HG03139 (cell line): ENCODE results near the gene OR6T1.

Experiments used
- ATAC-seq: cut with Tn5 transposase; IDR thresholded peaks from one replicate; pipeline ENCODE4 v1.9.1; 2021; ENCODE audit not compliant: unreplicated experiment

Gene OR6T1, protein sequence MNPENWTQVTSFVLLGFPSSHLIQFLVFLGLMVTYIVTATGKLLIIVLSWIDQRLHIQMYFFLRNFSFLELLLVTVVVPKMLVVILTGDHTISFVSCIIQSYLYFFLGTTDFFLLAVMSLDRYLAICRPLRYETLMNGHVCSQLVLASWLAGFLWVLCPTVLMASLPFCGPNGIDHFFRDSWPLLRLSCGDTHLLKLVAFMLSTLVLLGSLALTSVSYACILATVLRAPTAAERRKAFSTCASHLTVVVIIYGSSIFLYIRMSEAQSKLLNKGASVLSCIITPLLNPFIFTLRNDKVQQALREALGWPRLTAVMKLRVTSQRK

DNA sequence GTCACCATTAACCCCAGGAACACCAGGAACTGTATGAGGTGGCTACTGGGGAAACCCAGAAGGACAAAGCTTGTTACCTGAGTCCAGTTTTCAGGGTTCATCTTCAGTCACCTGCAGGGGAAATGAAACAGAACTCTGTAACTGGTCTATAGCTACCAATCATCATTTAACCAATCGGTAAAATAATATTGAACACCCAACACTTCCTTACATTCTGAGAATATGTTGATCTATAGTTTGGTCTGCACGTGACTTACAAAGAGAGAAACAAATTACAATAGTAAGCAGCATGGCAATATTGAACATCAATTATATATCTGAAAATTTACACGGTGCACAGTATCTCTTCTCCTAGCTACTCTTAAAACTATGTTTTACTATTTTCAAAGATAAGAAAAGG is at the start of gene OR6T1:
OR6T1 (minus strand) TSS at position 101 of the 400 bp plus-strand sequence; CDS start at position 101, 0 bp downstream.
- no peak for ATAC-seq

GRCh38 chr11:123979311-123979710 is 35.7 kb upstream of the OR6T1 start:
- ATAC-seq: no peak

DNA sequence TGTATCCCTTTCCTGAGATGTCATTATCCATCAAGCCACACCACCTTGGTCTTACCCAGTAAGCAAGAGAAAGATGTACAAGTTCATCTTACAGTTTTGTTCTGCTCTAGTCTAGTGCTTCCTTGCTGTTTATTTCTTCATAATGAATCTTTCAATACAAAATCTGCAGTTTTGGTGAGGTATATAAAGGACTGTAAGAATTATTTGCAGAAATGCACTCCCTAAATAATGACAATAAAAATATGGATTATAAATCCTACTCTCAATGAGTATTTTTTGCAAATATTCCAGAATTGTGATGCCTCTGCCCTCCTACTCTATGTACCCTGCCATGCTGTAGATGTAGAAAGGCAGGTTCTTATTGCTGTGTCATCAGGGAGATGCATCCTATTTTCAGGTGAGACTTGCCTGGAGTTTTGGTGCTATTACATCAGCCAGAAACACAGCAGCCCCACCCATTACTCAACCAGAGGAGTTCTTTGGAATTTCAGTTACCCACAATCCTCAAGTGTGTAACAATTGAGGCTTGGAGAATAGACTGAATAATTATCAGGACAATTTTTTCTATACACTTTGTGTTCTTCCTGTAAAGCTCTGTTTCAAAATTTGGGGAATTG is 34.2 kb upstream of the OR6T1 start, which contains the start of gene OR10S1:
OR10S1 (minus strand) TSS at position 51 of the 617 bp plus-strand sequence. CDS start 117 bp downstream, outside the sequence.
- ATAC-seq: no peak

DNA sequence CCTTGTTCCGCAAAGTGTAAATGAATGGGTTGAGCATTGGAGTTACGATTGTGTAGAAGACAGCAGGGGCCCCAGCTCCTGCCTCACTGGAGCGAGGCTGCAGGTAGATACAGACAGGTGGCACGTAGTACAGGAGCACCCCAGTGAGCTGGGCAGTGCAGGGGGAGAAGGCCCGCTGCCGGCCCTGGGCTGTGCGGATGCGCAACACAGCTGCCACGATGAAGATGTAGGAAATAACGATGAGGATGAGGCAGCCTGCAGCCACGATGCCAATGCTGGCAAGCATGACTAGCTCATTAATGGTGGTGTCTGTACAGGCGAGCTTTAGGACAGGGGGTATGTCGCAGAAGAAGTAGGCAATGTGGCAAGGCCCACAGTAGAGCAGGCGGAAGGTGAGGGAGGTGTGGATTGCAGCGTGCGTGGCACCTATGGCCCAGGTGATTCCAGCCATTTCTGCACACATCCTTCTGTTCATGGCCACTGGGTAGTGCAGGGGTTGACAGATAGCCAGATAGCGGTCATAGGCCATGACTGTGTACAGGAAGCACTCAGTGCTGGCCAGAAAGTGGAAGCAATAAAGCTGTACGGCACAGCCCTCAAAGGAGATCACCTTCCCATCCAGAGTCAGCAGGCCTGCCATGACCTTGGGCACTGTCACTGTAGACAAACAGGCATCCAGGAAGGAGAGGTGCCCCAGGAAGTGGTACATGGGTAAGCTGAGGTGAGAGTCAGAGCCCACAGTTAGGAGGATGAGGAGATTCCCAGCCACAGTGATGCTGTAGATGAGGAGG is 33.3 kb upstream of the OR6T1 start:
- no peak for ATAC-seq

GRCh38 chr11:123973816-123974215 is 30.2 kb upstream of the OR6T1 start:
- no peak for ATAC-seq

DNA sequence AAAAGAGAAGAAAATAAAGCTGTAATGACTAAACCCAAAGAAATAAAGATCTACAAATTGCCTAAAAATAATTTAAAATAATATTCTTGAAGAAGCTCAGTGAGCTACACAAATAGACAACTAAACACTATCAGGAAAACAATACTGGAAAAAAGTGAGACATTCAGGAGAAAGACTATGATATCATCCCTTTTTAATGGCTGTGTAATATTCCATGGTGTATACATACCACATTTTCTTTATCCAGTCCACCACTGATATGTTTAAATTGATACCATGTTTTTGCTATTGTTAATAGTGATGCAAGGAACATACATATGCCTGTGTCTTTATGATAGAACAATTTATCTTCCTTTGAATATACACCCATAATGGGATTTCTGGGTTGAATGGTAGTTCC is 13.1 kb upstream of the OR6T1 start:
- no peak for ATAC-seq

DNA sequence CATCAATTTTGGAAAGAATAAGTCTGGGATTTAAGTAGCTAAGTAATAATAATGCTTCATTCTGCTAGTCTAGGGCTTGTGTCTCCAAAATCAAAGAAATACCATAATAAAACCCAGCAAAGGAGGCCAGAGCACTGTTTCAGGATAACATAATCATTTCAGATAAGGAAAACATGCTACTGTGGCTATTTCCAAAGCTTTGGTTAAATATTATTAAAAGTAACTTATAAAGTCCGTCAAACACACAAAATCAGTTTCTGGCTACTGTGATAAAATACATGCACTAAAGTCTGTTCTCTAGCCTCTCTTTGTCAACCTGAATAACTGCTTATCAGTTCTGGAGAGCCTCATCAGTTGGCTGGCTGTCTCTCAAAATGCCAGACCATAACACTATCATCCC is 1.5 kb upstream of the OR6T1 start:
- ATAC-seq: no peak

DNA sequence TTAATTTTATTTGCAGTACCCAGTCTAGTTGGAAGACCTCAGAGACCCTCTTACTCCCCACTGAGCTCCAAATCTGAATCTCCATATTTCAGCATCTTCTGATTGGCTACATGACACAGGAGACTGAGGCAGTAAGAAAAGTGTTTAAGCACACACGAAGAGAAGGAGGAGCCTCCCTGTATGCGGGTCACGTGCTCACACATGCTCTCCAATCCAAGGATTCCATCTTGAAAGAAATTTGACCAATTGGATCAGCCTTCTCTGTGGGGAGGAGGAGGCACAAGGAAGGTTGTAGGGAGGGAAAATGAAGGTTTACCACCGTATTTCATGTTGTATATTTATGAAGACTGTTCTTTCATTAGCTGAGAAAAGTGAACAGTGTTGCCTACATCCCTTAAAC is 1.2 kb downstream of the OR6T1 start:
- ATAC-seq: no peak

- ATAC-seq: no peak
Observed at GRCh38 chr11:123939317-123939716, 4.3 kb downstream of the OR6T1 start, which contains the start of gene OR4D5. Gene OR4D5 (plus strand): TSS chr11:123939617. CDS start chr11:123939617, 0 bp downstream.

DNA sequence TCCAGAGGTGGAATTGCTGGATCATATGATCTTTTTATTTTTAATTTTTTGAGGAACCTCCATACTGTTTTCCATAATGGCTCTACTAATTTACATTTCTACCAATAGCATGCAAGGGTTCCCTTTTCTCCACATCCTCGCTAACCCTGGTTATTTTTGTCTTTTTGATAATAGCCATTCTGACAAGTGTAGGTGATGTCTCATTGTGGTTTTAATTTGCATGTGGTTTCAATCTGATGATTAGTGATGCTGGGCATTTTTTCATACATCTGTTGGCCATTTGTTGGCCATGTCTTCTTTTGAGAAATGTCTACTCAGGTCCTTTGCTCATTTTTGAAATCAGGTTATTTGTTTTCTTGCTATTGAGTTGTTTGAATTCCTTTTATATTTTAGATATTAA is 19.6 kb downstream of the OR6T1 start:
- no peak for ATAC-seq

- no peak for ATAC-seq
Observed at GRCh38 chr11:123920943-123921342, 22.7 kb downstream of the OR6T1 start.

- ATAC-seq: no peak
Observed at GRCh38 chr11:123905826-123906225, 37.8 kb downstream of the OR6T1 start.

- no peak for ATAC-seq
Observed at GRCh38 chr11:123904932-123905331, 38.7 kb downstream of the OR6T1 start.

- peak; percentile 68 for ATAC-seq
Observed at GRCh38 chr11:123903932-123904331, 39.7 kb downstream of the OR6T1 start.

DNA sequence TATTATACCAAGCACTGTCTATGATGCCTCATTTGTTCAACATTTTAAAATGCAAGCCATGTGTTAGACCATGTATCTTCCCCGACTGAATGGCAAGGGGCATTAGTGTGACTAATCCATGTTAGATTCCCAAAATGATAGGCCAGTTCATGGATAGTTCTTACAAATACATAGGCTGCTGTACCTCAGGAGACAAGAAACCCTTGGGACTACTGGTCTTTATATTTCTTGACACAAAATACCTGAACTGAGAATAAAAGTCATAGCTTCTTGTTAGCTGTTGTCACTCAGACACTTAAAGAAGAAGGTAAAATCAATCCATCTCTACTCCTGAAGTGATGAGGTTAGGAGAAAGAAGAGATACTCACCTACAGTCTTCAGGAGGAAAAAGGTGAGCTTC is 41.8 kb downstream of the OR6T1 start, which contains the start of gene OR8D4:
OR8D4 (plus strand) TSS at position 301 of the 400 bp plus-strand sequence. CDS start 4,265 bp downstream, outside the sequence.
- ATAC-seq: no peak

DNA sequence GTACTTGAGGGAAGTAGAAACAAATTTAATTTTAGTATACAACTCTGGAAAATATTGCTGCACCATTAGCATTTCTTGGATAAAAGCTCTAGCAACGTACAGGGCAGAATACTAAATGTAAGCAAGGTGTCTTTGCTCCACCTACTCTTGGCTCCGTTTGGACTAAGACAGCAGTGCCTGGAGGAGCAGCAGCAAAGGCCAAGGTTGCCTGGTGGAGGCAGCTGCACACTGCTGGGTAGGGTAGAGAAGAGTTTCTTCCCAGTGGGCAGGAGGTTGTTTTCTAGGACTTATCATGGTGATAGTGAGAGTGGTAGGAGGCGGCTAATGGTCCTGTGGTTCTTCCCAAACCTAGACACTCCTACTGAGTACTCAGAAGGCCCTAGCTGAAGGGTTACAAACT is 43.8 kb downstream of the OR6T1 start:
- no peak for ATAC-seq
